Dendritic cell treated with granulocyte-macrophage colony-stimulating factor and Interleukin-4, amounts not matched to agents 40 ng/mL and 50 ng/mL, for 4 days (primary cell): ENCODE measurements around the gene PALM.
A peak's percentile ranks its signal among the peaks of the same experiment; 100 is the strongest.
"Not testable (repeated sequence)": the region's sequence is repeated elsewhere in the genome, so short reads cannot be mapped to it uniquely, and the experiment has no call there.

Source experiments
- H3K27ac Mint-ChIP-seq: one replicate; pipeline ENCODE4 v1.8.0; 2022; ENCODE audit warnings: mild to moderate bottlenecking, mixed read lengths
- H3K27me3 Mint-ChIP-seq: one replicate; pipeline ENCODE4 v1.8.0; 2022; ENCODE audit warnings: mild to moderate bottlenecking, mixed read lengths
- H3K36me3 Mint-ChIP-seq: one replicate; pipeline ENCODE4 v1.8.0; 2022; ENCODE audit warnings: low read depth, mixed read lengths
- H3K4me1 Mint-ChIP-seq: one replicate; pipeline ENCODE4 v1.8.0; 2022; ENCODE audit warnings: low read depth, mixed read lengths
- H3K4me3 Mint-ChIP-seq: one replicate; pipeline ENCODE4 v1.8.0; 2022; ENCODE audit warnings: mild to moderate bottlenecking, moderate library complexity, mixed read lengths
- H3K9me3 Mint-ChIP-seq: one replicate; pipeline ENCODE4 v1.8.0; 2022; ENCODE audit warnings: mixed read lengths
- intact Hi-C: fragments of 100-400 bp; cut with micrococcal nuclease; formaldehyde crosslinking; loops from one replicate; pipeline ENCODE4 v1.15.0; 2022

Gene PALM, protein sequence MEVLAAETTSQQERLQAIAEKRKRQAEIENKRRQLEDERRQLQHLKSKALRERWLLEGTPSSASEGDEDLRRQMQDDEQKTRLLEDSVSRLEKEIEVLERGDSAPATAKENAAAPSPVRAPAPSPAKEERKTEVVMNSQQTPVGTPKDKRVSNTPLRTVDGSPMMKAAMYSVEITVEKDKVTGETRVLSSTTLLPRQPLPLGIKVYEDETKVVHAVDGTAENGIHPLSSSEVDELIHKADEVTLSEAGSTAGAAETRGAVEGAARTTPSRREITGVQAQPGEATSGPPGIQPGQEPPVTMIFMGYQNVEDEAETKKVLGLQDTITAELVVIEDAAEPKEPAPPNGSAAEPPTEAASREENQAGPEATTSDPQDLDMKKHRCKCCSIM

DNA sequence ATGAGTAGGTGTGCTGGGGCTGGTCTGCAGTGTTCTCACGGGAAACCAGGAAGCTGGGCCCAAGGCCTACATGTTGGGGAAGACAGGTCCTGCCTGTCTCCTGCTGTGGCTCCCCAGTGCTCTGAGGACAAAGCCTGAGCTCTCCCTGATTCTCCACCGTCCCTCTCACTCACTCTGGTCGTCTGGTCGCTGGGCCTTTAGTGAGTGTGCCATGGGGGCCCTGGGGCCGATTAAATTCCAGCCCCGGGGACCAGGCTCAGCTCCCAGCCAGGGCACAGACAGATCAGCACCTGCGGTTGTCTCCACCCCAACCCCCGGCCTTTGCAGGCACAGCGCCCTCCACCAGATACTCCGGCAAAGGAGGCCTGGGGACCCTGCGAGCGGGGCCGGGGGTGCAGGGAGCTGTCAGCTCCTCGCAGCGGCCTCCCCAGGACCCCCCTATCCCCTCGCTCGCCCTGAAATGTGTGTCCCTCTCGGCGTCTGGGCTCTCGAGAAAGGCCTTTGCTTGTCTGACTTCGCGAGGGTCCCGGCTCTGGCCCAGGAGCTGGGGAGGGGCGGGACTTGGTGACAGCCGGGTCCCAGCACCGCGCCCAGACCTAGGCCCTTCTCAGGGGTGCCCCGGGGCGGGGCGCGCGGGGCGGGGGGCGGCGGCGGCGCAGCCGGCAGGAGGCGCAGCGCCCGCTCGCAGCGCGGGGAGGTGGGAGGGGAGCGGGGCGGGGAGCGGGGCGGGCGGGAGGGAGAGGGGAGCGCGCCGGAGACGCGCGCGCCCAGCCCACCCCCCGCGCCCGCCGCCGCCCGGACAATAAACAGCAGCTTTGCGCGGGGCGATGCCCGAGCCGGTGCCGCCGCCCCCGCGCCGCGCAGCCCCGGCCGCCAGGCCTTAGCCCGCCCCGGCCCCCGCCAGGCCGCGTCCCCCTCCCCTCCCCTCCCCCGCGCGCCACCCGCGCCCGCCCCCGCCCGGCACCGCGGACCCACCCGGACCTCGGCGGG is at the start of gene PALM:
TSS of gene PALM (plus strand) at position 782 of the 990 bp plus-strand sequence. CDS start 212 bp downstream, outside the sequence.
- Mint-ChIP-seq H3K36me3 (peaks cover 3% of the 10 kb centered on the region), H3K27me3 (peaks cover 55% of the 10 kb centered on the region), H3K9me3 (no peaks in the 10 kb centered on the region), H3K4me3 (peak within 1 kb of the TSS; percentile 48), H3K27ac (no peak within 1 kb of the TSS), H3K4me1 (peaks cover 10% of the 10 kb centered on the region)
- intact Hi-C loops = no loop called here

DNA sequence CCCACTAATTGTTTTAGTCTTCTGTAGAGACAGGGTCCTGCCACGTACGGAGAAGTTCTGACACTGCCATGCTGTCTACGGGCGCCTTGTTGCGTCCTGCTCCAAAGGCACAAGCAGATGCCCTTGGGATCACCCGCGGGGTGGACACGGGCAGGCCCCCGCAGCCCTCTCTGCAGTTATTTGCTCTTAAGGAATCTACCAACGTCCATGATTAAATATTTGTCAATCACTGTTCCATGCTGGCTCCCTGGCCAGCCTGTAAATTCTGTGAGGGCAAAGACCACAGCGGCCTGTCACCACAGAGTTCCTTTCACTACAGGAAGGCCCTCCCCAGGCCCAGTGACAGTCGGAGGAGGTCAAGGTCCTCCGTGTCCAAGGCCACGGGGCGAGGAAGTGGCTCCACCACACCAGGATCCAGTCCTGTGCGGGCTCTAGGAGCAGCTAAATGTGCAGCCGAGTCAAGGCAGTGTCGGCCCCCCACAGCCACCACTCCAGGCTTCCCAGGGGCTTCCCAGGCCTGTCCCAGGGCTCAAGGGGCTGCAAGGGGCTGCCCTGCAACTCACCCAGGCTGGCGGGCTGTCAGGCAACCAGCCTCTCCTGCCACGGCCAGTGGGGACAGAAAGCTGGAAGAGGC is 47.8 kb upstream of the PALM start:
- peaks cover 53% of the 10 kb centered on the region for H3K36me3 Mint-ChIP-seq

DNA sequence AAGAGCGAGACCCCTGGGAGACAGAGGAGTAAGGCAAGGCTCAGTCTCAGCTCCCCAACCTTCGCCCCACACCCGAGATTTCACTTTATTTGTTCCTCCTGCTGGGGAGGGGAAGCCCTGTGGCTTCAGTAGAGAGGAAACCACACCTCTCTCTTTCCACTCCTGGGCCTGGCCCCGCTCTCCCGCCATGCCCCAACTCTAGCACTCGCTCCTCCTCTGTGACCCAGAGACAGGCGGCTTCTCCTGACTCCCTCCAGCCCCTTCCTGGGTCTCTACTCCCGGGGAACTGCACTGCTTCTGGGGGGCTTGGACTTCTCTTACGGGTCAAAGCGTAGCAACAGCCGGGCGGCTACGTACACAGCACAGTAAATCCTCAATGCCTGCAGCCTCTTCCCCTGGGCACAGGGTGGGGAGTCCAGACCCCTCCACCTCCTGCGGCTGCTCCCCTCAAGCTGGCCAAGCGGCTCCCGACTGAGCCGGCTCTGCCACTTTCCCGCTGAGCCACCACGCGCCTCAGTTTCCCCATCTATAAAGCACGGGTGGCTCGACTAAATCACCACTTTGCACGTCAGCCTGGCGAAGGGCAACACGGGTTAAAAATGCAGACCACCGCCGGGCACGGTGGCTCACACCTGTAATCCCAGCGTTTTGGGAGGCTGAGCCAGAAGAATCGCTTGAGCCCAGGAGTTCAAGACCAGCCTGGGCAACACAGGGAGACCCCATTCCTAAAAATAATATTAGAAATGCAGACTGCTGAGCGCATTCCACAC is 47.1 kb upstream of the PALM start:
- Mint-ChIP-seq H3K27me3 (no peaks in the 10 kb centered on the region), H3K36me3 (peaks cover 46% of the 10 kb centered on the region), H3K4me1 (peaks cover 73% of the 10 kb centered on the region), H3K4me3 (peak overlapping the region; percentile 89), H3K9me3 (no peaks in the 10 kb centered on the region), H3K27ac (peak overlapping the region; percentile 90)
- intact Hi-C loops = loop anchor here (2.0 to 5.0 kb wide), 2 partner anchors 29 to 91 kb away; partner anchors contain the start of genes MISP and POLRMT

More for the DNA sequence above, 47.8 kb upstream of the PALM start:
- Mint-ChIP-seq H3K27me3 (no peaks in the 10 kb centered on the region), H3K4me3 (peak overlapping the region; percentile 89), H3K27ac (peak overlapping the region; percentile 90), H3K4me1 (peaks cover 79% of the 10 kb centered on the region), H3K9me3 (no peaks in the 10 kb centered on the region)
- intact Hi-C loops = loop anchor here (2.0 to 5.0 kb wide), 2 partner anchors 28 to 91 kb away; partner anchors contain the start of genes MISP and POLRMT

DNA sequence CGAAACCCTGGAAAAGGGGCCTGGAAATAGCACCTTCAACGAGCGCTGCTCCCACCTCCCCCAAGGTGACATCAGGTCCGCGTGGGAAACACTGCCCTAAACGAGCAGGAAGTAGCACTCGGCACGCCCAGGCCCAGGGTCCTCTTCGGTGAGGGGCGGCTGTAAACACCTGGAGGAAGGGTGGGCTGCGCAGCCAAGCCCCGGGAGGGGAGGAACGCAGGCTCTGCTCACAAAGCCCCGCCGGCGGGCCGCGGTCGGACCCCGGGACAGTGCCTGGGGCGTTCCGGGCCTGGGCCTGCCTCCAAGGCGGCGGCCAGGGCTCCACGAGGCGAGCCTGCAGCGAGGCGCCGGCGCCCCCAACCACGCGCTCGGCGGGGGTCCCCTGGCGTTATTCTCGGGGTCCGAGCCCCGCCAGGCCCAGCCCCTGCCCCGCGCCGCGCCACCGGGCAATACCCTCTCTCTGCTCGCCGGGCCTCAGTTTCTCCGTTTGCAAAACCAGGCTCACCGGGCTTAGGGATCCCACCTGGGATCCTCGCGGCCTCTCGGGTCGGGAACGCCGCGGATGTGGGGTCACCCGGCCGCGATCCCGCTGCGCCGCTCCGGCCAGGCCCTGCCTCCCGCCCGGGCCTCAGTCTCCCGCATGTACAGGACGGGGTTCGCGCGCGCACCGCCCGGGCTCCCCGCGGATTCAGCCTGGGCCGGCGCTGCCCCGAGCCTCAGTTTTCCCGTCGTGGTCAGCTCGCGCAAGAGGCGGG is 46.4 kb upstream of the PALM start:
- Mint-ChIP-seq H3K27ac (peak overlapping the region; percentile 90), H3K9me3 (no peaks in the 10 kb centered on the region), H3K27me3 (no peaks in the 10 kb centered on the region), H3K36me3 (peaks cover 38% of the 10 kb centered on the region), H3K4me3 (peak overlapping the region; percentile 89), H3K4me1 (peaks cover 69% of the 10 kb centered on the region)
- intact Hi-C loops = loop anchor here (5.0 kb wide), 1 partner anchor 90 kb away; the partner anchor contains the start of gene MISP

DNA sequence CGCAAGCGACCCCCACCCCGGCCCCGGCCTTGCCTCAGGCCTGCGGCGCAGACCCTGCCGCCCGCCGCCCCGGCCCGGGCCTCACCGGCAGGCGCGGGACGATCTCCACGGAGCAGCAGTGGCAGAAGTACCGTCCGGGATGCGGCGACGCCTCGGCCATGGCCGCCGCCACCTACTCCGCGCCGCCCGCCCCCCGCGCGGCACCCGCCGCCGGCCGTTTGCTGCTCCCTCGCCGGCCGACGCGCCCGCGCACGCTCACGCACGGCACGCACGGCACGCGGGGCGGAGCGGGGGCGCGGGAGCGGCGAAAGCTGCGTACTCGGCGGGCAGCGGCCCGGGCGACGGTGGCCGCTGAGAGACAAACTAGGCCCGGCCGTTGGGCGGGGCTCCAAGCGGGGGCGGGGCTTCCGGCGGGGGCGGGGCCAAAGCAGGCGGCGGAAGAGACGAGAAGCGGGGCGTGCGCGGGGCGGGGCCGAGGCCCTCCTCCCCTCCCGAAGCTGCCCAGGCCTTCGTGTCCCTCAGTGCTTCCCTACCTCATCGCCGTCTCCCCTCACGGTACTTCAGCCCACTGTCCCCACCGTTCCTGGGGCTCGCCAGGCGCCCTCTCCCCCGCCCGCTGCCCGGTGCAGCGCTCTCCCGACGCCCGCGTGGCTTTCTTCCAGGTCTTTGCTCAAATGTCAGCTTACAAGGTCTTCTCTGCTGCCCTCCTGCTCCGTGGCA is 45.6 kb upstream of the PALM start, which contains the start of gene RNF126:
TSS of gene RNF126 (minus strand) at position 253 of the 720 bp plus-strand sequence. CDS start at position 160, 93 bp downstream.
- Mint-ChIP-seq H3K36me3 (peaks cover 31% of the 10 kb centered on the region), H3K9me3 (no peaks in the 10 kb centered on the region), H3K4me3 (peak within 1 kb of the TSS; percentile 89), H3K27ac (peak within 1 kb of the TSS; percentile 90), H3K27me3 (no peaks in the 10 kb centered on the region), H3K4me1 (peaks cover 71% of the 10 kb centered on the region)
- intact Hi-C loops = loop anchor here (5.0 kb wide), 1 partner anchor 89 kb away; the partner anchor contains the start of gene MISP

DNA sequence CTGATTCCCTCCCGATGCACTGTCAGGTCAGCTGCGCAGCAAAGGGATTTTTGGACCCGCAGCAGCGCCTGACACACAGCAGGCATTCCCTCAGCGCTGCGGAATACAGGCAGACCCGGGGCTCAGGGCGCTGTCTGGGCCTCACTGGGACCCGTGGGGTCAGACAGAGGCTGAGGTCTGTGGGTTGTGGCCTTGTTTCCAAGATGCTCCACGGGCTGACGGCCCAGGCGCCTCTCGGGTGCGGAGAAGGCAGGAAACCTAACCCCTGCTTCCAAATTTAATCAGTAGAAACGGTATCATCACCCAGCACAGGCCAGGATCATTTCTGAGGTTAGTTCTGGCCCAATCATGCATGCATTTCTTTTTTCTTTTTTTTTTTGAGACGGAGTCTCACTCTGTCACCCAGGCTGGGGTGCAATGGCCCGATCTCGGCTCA is 45.0 kb upstream of the PALM start:
- H3K4me1 Mint-ChIP-seq = peaks cover 65% of the 10 kb centered on the region
- H3K27ac Mint-ChIP-seq = peak overlapping the region; percentile 85
- H3K4me3 Mint-ChIP-seq = peak overlapping the region; percentile 89
- intact Hi-C loops = loop anchor here (5.0 kb wide), 1 partner anchor 89 kb away; the partner anchor contains the start of gene MISP
- peaks cover under 1% of the 10 kb centered on the region for H3K9me3 Mint-ChIP-seq
- H3K36me3 Mint-ChIP-seq = peaks cover 25% of the 10 kb centered on the region
- H3K27me3 Mint-ChIP-seq = no peaks in the 10 kb centered on the region

DNA sequence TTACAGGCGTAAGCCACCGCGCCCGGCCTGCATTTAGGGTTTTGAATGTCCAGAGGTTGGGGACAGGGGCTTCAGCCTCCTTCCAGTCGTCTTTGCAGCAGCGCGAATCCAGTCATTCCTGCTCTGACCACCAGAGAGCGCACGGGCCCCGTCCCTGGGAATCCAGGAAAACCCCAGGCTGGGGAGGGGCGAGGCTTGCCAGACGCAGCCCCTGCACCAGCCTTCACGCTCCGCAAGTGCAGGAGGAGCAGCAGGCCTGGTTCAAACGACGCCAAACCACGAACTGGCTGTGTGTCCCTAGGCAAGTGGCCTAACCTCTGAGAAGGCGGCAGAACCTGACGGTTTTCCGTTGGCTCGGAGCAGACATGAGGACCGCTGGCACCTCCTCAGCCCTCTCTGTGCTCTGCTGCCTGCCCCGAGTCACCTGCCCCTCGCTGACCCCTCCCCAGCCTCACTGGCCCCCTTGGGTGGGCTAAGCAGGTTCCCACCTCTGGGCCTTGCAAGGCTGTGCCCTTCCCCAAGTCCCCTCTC is 43.8 kb upstream of the PALM start:
- peak overlapping the region; percentile 51 for H3K4me3 Mint-ChIP-seq
- H3K27ac Mint-ChIP-seq = peak overlapping the region; percentile 63
- peaks cover 60% of the 10 kb centered on the region for H3K4me1 Mint-ChIP-seq
- H3K9me3 Mint-ChIP-seq = peaks cover 10% of the 10 kb centered on the region
- peaks cover 16% of the 10 kb centered on the region for H3K36me3 Mint-ChIP-seq
- intact Hi-C loops = loop anchor here (1.0 to 5.0 kb wide), 3 partner anchors 14 to 87 kb away; partner anchors contain the start of gene MISP
- H3K27me3 Mint-ChIP-seq = peaks cover 4% of the 10 kb centered on the region

DNA sequence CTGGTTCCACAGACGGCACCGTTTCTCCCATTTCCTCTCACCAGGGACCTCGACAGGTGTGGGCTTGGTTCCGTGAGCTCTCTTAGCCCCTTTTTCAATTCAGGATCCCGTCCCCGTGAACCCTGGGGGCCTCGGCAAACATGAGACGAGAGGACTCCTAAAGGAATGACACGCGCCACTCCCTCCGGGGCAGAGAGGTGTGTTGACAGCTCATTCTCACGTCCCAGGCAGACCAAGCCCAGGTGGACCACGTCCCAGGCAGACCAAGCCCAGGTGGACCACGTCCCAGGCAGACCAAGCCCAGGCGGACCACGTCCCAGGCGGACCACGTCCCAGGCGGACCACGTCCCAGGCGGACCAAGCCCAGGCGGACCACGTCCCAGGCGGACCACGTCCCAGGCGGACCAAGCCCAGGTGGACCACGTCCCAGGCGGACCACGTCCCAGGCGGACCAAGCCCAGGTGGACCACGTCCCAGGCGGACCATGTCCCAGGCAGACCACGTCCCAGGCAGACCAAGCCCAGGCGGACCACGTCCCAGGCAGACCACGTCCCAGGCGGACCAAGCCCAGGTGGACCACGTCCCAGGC is 41.7 kb upstream of the PALM start:
- H3K27ac Mint-ChIP-seq = peak overlapping the region; percentile 57
- peaks cover 46% of the 10 kb centered on the region for H3K4me1 Mint-ChIP-seq
- H3K9me3 Mint-ChIP-seq, intact Hi-C loops, H3K36me3 Mint-ChIP-seq, H3K27me3 Mint-ChIP-seq, H3K4me3 Mint-ChIP-seq: not testable (repeated sequence)

DNA sequence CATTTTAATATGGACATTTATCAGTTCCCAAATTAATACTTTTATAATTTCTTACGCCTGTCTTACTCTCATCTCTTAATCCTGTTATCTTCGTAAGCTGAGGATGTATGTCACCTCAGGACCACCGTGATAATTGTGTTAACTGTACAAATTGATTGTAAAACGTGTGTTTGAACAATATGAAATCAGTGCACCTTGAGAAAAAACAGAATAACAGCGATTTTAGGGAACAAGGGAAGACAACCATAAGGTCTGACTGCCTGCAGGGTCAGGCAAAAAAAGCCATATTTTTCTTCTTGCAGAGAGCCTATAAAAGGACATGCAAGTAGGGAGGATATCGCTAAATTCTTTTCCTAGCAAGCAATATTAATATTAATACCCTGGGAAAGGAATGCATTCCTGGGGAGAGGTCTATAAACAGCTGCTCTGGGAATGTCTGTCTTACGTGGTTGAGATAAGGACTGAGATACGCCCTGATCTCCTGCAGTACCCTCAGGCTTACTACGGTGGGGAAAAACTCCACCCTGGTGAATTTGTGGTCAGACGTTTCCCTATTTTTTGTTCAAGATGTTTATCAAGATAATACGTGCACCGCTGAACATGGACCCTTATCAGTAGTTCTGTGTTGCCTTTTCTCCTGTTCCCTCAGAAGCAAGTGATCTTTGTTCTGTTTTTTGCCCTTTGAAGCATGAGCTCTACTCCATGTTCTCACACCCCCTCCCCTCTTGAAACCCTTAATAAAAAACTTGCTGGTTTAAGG is 39.9 kb upstream of the PALM start:
- H3K4me3 Mint-ChIP-seq, H3K36me3 Mint-ChIP-seq, H3K9me3 Mint-ChIP-seq, H3K27me3 Mint-ChIP-seq, intact Hi-C loops: not testable (repeated sequence)
- peak overlapping the region; percentile 21 for H3K27ac Mint-ChIP-seq
- H3K4me1 Mint-ChIP-seq = peaks cover 44% of the 10 kb centered on the region

DNA sequence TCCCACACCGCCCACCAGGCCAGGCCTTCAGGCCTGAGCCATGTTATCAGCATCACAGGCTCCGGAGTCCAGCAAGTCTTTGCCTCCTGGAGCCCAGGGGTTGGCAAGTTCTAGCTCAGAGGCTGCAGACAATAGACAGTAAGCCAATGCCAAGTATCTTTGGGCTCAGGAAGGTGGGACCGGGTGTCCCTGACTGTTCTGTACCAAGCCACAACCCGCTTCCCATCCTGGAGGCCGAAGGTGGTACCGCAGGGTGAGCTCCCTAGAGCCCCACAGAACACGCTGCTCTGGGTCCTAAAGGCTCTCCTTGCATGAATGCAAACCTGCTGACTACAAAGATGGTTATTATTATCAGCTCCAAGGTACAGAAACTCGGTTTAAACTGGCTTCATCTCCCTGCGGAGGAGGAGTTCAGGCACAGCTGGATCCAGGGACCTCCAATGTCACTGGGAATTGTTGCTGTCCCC is 38.1 kb upstream of the PALM start:
- peaks cover 10% of the 10 kb centered on the region for H3K9me3 Mint-ChIP-seq
- peaks cover 22% of the 10 kb centered on the region for H3K27me3 Mint-ChIP-seq
- H3K36me3 Mint-ChIP-seq = no peaks in the 10 kb centered on the region
- no peak overlapping the region for H3K4me3 Mint-ChIP-seq
- H3K4me1 Mint-ChIP-seq = peaks cover 39% of the 10 kb centered on the region
- no peak overlapping the region for H3K27ac Mint-ChIP-seq
- intact Hi-C loops = no loop called here
